HG03066 (cell line): ENCODE results near the gene CALML3.

Experiments
- ATAC-seq: cut with Tn5 transposase; IDR thresholded peaks from one replicate; pipeline ENCODE4 v1.9.1; 2021; ENCODE audit warnings: low read depth; ENCODE audit not compliant: unreplicated experiment

CALML3 gene

GRCh38 chr10:5537684-5538083 is 12.9 kb downstream of the CALML3 start:
- no peak for ATAC-seq

DNA sequence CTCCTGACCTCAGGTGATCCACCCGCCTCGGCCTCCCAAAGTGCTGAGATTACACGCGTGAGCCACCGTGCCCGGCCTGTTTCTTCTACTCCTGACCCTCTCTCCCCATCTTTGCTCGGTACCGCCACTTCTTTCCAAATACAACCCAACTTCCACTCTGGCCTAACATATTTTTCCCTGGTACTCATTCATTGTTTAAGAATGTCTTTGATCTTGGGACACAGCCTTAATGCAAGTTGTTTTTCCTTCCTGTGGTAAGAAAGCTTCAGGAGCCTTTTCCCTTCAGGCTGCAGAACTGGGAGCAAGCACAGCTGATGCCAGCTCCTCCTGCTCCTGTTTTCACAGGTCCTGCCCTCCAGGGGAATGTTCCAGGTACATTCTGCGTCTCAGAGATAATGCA is 13.7 kb downstream of the CALML3 start:
- ATAC-seq, result no peak

DNA sequence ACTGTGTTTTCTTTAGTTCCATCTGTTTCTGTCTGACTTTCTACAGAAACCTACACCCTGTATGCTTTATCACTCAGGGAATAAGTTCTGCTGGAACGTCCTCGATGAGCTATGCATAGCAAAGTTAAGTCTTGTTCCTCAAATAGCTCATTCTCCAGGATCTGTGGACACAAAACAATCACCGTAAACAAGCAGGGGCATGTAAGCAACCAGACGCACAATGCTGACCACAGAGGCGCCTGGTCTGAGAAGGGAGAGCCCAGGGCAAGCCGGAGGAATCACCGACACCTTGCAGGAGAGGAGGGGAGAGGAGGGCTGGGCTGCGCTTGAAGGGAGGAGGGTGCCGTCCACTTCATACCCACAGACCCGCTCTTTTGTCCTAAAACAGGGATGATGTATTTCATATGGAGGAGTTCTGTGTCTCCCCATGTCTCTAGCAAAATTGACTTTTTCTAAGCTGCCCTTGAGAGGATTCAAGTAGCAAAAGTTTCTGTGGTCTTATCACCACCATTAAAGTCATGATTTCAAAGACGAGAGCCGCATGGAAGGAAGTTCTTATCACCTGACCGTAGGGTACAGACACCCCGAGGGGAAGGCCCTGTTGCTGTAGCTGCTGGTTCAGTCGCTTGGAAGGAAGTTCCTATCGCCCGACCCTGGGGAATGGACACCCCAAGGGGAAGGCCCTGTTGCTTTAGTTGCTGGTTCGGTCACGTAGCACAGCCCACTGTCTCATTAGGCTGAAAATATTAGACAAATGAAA is 14.3 kb downstream of the CALML3 start:
- ATAC-seq, result no peak

DNA sequence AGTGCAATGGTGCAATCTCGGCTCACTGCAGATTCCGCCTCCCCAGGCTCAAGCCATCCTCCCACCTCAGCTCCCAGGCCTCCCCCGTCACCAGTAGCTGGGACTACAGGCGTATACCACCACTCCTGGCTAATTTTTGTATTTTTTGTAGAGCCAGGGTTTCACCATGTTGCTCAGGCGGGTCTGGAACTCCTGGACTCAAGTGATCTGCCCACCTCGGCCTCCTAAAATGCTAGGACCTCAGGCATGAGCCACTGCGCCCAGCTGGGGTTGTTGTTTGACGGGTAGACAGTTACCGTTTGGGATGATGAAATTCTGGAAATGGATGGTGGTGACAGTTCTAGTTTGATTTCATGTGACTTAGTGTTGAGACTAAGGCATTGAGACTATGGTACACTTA is 15.3 kb downstream of the CALML3 start:
- ATAC-seq, result no peak

DNA sequence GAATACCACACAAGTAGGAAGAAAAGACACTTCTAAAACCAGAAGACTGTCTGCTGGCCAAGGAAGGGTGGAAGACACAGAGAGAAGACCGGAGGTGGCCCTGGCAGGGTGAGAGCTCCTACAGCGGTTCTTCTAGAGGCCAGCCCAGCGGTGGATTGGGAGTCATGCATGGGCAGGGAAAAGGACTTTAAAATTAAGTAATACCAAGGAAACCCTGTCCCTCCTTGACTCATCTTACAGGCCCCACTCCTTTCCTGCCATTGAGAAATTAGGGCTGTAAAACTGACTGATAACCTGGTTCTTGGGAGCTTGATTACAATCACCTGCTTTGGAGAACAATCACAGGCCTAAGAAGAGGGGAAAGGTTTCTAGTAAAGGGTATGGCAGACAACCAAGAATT is 16.1 kb downstream of the CALML3 start:
- ATAC-seq, result no peak

- no peak for ATAC-seq
Measured at GRCh38 chr10:5542100-5542499, 17.3 kb downstream of the CALML3 start.

- ATAC-seq, result no peak
Measured at GRCh38 chr10:5543623-5544022, 18.9 kb downstream of the CALML3 start.

GRCh38 chr10:5544216-5544805 is 19.6 kb downstream of the CALML3 start:
- ATAC-seq, result no peak

DNA sequence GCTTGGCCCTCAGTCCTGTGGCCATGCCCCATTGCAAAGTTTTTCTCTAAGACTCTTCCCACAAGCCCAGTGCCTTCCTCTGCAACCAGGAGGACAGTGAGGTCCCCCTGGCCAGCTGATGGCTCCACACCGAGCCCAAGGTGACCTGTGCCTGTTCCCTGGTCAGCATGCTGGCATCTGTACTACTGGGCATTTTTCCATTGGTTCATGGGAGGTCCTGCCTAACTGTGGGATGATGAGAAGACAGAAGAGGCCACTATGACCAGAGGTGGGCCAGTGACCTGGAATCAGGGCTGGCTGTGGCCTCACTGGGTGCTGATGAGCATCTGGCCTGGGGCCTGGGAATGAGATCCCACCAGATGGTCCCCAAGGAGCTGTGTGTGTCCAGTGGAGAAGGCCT is 20.2 kb downstream of the CALML3 start:
- no peak for ATAC-seq

DNA sequence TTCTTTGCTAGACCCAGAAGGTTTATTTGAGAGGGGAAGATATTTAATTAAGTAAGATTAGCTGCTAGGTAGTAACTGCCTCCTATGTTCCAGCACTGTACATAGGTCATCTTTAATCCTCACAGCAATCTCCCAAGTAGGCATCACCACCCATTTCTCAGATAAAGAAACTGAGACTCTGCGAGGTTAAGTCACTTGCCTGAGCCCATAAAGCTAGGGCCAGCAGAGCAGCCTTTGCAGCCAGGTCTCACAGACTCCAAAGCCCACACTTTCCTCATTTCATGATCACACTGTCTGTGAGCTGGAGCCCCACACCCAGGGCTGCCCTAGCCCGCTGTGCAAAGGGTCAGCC is 20.6 kb downstream of the CALML3 start:
- ATAC-seq, result no peak

GRCh38 chr10:5545778-5546710 is 21.3 kb downstream of the CALML3 start:
- no peak for ATAC-seq

- ATAC-seq, result no peak
Measured at GRCh38 chr10:5546891-5547680, 22.3 kb downstream of the CALML3 start.

GRCh38 chr10:5547681-5547930 is 22.8 kb downstream of the CALML3 start:
- ATAC-seq, result no peak

GRCh38 chr10:5547931-5548660 is 23.3 kb downstream of the CALML3 start:
- no peak for ATAC-seq

DNA sequence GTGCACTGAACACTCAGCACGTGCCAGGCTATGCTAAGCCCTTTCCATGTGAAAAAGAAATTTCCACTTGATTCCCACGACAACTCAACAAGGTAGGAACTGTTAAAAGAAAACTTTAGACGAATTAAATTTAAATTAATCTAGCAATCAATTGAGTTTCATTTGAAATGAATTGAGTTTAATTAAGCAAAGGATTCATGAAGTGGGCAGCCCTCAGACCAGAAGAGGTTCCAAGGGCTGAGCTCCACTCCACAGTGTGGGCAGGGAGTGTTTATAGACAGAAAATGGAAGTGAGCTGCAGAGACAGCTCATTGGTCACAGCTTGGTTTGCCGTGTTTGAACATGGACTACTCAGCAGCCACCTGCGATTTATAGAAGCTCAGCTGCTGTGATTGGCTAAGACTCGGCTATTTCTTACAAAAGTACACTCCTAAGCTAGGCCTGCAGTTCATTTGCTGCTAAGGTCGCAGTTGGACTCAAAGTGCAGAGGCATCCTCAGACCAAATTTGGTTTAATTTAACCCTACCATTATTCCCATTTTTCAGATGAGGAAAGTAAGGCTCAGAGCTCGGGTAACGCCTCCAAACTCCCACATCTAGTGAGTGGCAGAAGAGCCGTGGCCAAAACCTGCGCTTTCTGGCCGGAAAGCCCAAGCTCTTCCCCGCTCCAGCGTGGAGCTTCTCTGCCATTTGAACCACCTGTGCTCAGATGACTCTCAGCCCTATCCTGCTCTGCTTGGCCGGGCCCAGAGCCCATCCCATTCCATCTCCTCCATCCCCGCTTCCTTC is 24.9 kb downstream of the CALML3 start:
- ATAC-seq, result no peak

- no peak for ATAC-seq
Measured at GRCh38 chr10:5550250-5550545, 25.4 kb downstream of the CALML3 start.

- ATAC-seq, result no peak
Measured at GRCh38 chr10:5550621-5551530, 26.1 kb downstream of the CALML3 start.

DNA sequence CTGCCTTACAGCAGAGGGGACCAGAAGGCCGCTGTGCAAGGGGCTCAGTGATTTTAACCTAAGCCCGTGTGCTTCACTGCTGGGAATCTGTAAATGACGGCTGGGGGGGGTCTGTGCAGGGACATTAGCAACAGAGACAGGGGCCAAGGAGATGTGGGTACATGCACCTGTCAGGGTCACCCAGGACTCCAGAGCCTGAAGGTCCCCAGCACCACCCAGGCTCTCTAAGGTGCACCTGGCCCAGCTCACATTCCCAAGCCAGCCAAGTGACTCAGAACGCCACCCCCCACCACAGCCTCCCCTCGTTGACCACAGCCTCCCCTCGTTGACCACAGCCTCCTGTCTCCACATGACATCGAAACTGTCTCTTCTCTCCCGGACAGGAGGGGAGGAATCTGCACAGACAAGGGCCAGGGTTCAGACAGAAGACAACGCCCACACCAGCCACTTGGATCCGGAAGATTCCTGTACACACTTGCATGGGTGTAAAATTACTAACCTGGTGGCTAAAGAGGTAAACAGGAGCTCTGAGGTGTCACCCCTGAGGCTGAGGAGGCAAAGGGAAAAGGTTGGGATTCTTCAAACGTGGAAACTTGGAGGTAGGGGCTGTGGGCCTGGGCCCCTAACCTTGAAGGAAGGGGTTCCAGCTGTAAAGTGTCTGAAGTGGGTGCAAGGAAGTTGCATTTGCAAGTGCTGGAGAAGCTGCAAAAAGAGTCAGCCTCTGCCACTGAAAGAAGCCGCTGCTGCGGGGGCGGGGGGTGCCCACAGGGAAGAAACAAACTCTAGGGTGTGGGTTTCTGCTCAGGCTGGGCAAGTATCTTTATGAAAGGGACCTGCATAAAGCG is 27.0 kb downstream of the CALML3 start:
- ATAC-seq, result peak; percentile 56
